Mesothelial cell of epicardium (in vitro differentiated cells): ENCODE results near the gene GRM7. TPM values are rescaled to one million over a fixed set of nuclear protein-coding genes. Genes with fewer than 3 reads are reported as not detected.

Experiments
- DNase-seq, 2 experiments: peaks; one replicate each; pipeline ENCODE4 v3.0.0; 2021; ENCODE audit warnings: low spot score in 2 of 2; ENCODE audit not compliant: unreplicated experiment in 2 of 2
- H3K27ac Mint-ChIP-seq: 2 replicates; pipeline ENCODE4 v1.8.0; 2021; ENCODE audit warnings: mixed read lengths
- H3K27me3 Mint-ChIP-seq: 2 replicates; pipeline ENCODE4 v1.8.0; 2021; ENCODE audit warnings: low read depth, mixed read lengths
- H3K36me3 Mint-ChIP-seq: 2 replicates; pipeline ENCODE4 v1.8.0; 2021; ENCODE audit warnings: mixed read lengths
- H3K4me1 Mint-ChIP-seq: 2 replicates; pipeline ENCODE4 v1.8.0; 2021; ENCODE audit warnings: mixed read lengths
- H3K4me3 Mint-ChIP-seq: 2 replicates; pipeline ENCODE4 v1.8.0; 2021; ENCODE audit warnings: mild to moderate bottlenecking, moderate library complexity, mixed read lengths
- H3K9me3 Mint-ChIP-seq: 2 replicates; pipeline ENCODE4 v1.8.0; 2021; ENCODE audit warnings: mixed read lengths
- total RNA-seq: library from RNA; stranded (reverse); gene quantifications from 3 replicates; pipeline ENCODE4 v1.2.1, GENCODE V29; 2021
- TF ChIP-seq, protein P1 (sequence below): fragments of 200-600 bp; sonication (generic); IDR thresholded peaks from one replicate; pipeline ENCODE4 v1.5.0; 2021; ENCODE audit warnings: antibody characterized with exemption; ENCODE audit not compliant: unreplicated experiment

Gene GRM7
- total RNA-seq, 1 donor from 2014 or later = 0.69 TPM

DNA sequence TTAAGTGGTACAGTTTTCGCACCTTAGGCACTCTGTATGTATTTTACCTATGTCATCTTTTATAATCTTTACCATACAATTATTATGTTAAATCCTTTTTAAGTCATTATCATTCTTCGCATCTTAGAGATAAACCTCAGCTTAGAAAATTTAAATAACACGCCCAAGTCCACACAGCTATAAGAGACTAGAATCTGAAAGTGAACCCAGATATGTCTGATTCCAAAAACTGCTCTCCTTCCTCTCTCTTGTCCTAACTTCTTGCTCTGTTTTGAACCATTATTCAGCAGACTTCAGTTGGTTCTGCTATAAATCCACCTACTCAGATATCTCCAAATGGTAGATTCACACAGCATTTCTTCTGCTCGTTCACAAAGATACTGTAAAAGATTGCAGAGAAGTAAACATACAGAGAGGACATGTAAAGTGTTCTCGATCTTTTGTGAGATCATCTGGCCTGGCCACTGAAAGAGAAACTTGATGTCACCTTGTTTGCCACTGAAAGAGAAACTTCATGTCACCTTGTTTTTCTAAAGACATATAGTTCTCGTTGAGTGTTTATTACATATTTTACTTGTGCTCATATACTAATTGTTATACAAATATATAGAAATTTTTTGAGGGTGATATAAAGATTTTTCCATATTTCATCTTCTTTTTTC lies 533.2 kb downstream of the GRM7 start:
- Mint-ChIP-seq H3K27ac (no peak overlapping the region), H3K27me3 (no peaks in the 10 kb centered on the region), H3K36me3 (no peaks in the 10 kb centered on the region), H3K4me3 (no peak overlapping the region), H3K4me1 (no peaks in the 10 kb centered on the region), H3K9me3 (peaks cover 3% of the 10 kb centered on the region)
- TF ChIP-seq, protein P1, sequence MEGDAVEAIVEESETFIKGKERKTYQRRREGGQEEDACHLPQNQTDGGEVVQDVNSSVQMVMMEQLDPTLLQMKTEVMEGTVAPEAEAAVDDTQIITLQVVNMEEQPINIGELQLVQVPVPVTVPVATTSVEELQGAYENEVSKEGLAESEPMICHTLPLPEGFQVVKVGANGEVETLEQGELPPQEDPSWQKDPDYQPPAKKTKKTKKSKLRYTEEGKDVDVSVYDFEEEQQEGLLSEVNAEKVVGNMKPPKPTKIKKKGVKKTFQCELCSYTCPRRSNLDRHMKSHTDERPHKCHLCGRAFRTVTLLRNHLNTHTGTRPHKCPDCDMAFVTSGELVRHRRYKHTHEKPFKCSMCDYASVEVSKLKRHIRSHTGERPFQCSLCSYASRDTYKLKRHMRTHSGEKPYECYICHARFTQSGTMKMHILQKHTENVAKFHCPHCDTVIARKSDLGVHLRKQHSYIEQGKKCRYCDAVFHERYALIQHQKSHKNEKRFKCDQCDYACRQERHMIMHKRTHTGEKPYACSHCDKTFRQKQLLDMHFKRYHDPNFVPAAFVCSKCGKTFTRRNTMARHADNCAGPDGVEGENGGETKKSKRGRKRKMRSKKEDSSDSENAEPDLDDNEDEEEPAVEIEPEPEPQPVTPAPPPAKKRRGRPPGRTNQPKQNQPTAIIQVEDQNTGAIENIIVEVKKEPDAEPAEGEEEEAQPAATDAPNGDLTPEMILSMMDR = no peak
- no peak for DNase-seq

DNA sequence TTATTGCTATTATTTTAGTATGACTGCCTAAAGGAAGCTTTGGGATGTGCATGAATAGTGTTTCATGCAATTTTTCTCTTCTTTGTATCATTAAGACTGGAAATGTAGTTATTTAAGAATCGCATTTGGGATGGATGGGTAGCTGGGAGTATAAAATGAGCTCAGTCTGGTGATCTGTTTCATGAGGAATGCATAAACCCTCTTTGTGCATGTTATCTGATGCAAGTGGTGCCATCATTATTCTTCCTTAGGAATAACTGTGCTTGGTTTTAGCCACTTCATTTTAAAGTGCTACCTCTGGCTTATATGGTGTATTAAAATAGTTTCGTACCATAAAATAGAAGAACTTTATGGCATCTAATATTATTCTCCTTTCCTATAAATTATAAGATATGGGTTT lies 535.6 kb downstream of the GRM7 start:
- TF ChIP-seq, protein P1 = no peak
- Mint-ChIP-seq H3K27ac (no peak overlapping the region), H3K9me3 (no peaks in the 10 kb centered on the region), H3K27me3 (no peaks in the 10 kb centered on the region), H3K4me1 (no peaks in the 10 kb centered on the region), H3K36me3 (no peaks in the 10 kb centered on the region), H3K4me3 (no peak overlapping the region)
- no peak for DNase-seq

DNA sequence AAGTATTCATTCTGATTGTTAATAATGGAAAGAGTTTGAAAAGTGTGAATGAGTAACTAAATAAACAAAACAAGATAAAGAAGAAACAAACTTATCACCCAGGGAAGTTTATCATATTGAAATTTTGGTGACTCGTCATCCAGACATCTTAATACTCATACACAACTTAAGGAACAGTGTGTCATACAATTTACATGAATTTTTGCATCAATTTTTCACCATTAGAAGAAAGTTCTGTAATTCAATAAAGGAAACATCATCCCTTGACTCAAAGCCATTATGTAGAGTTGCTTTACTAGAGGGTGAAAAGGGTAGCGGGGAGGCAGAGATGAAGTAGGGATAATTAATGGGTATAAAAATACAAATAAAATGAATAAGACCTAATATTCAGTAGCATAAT lies 536.2 kb downstream of the GRM7 start:
- TF ChIP-seq, protein P1 = no peak
- Mint-ChIP-seq H3K27me3 (no peaks in the 10 kb centered on the region), H3K4me3 (no peak overlapping the region), H3K4me1 (no peaks in the 10 kb centered on the region), H3K9me3 (no peaks in the 10 kb centered on the region), H3K27ac (no peak overlapping the region), H3K36me3 (no peaks in the 10 kb centered on the region)
- no peak for DNase-seq

DNA sequence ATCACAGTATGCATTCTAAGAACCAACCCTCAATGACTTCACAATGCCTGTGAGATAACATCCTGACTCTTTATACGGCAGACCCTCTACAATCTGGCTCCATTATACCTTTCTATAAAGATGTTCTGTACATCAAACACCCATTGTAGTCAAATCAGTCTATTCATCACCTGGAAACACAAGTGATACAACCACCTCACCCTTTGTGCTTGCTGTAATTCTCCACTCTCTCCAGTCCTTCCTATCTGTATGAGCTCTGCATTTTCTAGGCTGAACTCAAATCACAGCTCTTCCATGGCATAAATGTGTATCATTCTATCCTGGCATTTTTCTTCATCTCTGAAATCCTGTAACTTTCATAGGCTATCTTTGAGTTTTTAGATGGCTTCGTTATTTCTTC lies 539.4 kb downstream of the GRM7 start:
- H3K4me1 Mint-ChIP-seq = no peaks in the 10 kb centered on the region
- DNase-seq = no peak
- no peak overlapping the region for H3K27ac Mint-ChIP-seq
- H3K4me3 Mint-ChIP-seq = no peak overlapping the region
- no peaks in the 10 kb centered on the region for H3K27me3 Mint-ChIP-seq
- TF ChIP-seq, protein P1 = no peak
- no peaks in the 10 kb centered on the region for H3K9me3 Mint-ChIP-seq
- H3K36me3 Mint-ChIP-seq = no peaks in the 10 kb centered on the region

DNA sequence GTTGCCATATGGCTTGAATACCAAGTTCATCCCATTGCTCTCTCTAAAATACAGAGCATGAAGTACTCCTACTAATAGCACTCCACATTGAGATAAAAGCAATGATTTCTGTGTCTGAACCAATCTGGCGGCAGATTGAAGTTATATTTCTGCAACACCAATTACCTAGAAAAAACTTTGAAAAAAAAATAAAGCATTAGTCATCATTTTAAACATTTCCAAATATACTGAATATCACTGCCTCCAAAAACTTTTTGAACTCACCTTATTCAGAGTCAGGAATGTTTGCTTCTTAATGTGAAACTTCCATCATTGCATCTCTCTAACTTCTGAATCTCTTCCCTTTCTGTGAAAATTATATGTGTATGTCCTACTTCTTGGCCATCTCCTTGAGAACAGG lies 540.5 kb downstream of the GRM7 start:
- H3K4me3 Mint-ChIP-seq = no peak overlapping the region
- DNase-seq = no peak
- H3K27ac Mint-ChIP-seq = no peak overlapping the region
- no peaks in the 10 kb centered on the region for H3K4me1 Mint-ChIP-seq
- no peaks in the 10 kb centered on the region for H3K9me3 Mint-ChIP-seq
- no peaks in the 10 kb centered on the region for H3K27me3 Mint-ChIP-seq
- TF ChIP-seq, protein P1 = no peak
- no peaks in the 10 kb centered on the region for H3K36me3 Mint-ChIP-seq

DNA sequence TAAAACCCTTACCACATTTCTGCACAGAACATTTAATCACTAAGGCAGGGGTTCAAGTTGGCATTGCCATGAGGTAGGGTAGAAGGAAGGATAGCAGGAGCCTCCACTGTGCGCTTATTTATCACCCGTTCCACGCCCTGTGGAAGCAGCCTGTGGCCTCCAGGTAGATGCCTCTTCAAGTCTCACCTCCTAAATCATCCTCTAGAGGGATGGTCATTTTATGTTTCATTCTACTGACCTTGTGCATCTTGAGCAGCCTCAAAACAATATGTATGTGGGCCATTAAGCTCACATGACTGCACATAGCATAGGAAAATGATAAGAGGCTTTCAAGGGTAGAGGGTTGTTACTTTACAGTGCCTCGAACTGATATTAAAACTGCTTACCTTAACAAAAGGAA lies 546.2 kb downstream of the GRM7 start:
- Mint-ChIP-seq H3K4me1 (no peaks in the 10 kb centered on the region), H3K27me3 (no peaks in the 10 kb centered on the region), H3K9me3 (no peaks in the 10 kb centered on the region), H3K36me3 (no peaks in the 10 kb centered on the region), H3K4me3 (no peak overlapping the region), H3K27ac (no peak overlapping the region)
- TF ChIP-seq, protein P1 = no peak
- no peak for DNase-seq
